H9 (cell line): Measurements from ENCODE around the gene YLPM1. TPM values are rescaled to one million over a fixed set of nuclear protein-coding genes. Genes with fewer than 3 reads are reported as not detected.

ENCODE experiments used
- DNase-seq: peaks from one replicate; pipeline ENCODE4 v3.0.0-alpha.2; 2017
- H2AFZ ChIP-seq: one replicate; pipeline ENCODE4 v1.6.1; 2013; ENCODE audit warnings: mild to moderate bottlenecking, low read length, control low read depth, moderate library complexity
- H2AK5ac ChIP-seq: 2 replicates; pipeline ENCODE4 v1.6.1; 2013; ENCODE audit warnings: low read length, control low read depth, mixed read lengths; ENCODE audit not compliant: insufficient read length
- H2BK120ac ChIP-seq: one replicate; pipeline ENCODE4 v1.6.1; 2013; ENCODE audit warnings: low read depth, mild to moderate bottlenecking, low read length, control low read depth, inconsistent platforms; ENCODE audit not compliant: poor library complexity, severe bottlenecking
- H2BK12ac ChIP-seq: 2 replicates; pipeline ENCODE4 v1.6.1; 2013; ENCODE audit warnings: low read length, control low read depth, mixed read lengths, low read depth; ENCODE audit not compliant: insufficient read length
- H2BK15ac ChIP-seq: 2 replicates; pipeline ENCODE4 v1.6.1; 2013; ENCODE audit warnings: low read depth, low read length, control low read depth
- H2BK20ac ChIP-seq: one replicate; pipeline ENCODE4 v1.6.1; 2013; ENCODE audit warnings: low read depth, mild to moderate bottlenecking, low read length, control low read depth, inconsistent platforms; ENCODE audit not compliant: poor library complexity, severe bottlenecking
- H2BK5ac ChIP-seq: 2 replicates; pipeline ENCODE4 v1.6.1; 2013; ENCODE audit warnings: low read length, control low read depth, mixed read lengths; ENCODE audit not compliant: insufficient read length
- H3K14ac ChIP-seq: 2 replicates; pipeline ENCODE4 v1.6.1; 2013; ENCODE audit warnings: low read length, control low read depth; ENCODE audit not compliant: insufficient read depth
- H3K18ac ChIP-seq: 2 replicates; pipeline ENCODE4 v1.6.1; 2013; ENCODE audit warnings: low read depth, mild to moderate bottlenecking, mixed read lengths, low read length, control low read depth; ENCODE audit not compliant: insufficient read length
- H3K23ac ChIP-seq: 2 replicates; pipeline ENCODE4 v1.6.1; 2013; ENCODE audit warnings: low read length, control low read depth, mixed read lengths, low read depth; ENCODE audit not compliant: insufficient read length
- H3K23me2 ChIP-seq: 2 replicates; pipeline ENCODE4 v1.6.1; 2013; ENCODE audit warnings: low read depth, mild to moderate bottlenecking, mixed read lengths, low read length, control low read depth; ENCODE audit not compliant: insufficient read length, poor library complexity, severe bottlenecking
- H3K27ac ChIP-seq: 2 replicates; pipeline ENCODE4 v1.5.1; 2013; ENCODE audit warnings: low read length, control low read depth, mixed read lengths, low read depth; ENCODE audit not compliant: insufficient read length
- H3K27me3 ChIP-seq: 2 replicates; pipeline ENCODE4 v1.6.1; 2013; ENCODE audit warnings: low read length, control low read depth, inconsistent platforms; ENCODE audit not compliant: insufficient read depth
- H3K4ac ChIP-seq: 2 replicates; pipeline ENCODE4 v1.6.1; 2013; ENCODE audit warnings: low read depth, mild to moderate bottlenecking, control low read depth, inconsistent platforms, low read length, moderate library complexity
- H3K4me1 ChIP-seq: 2 replicates; pipeline ENCODE4 v1.6.1; 2013; ENCODE audit warnings: low read length, control low read depth, inconsistent platforms; ENCODE audit not compliant: insufficient read depth
- H3K4me2 ChIP-seq: 2 replicates; pipeline ENCODE4 v1.6.1; 2013; ENCODE audit warnings: low read length, control low read depth, mixed read lengths; ENCODE audit not compliant: insufficient read length, insufficient read depth
- H3K56ac ChIP-seq: 2 replicates; pipeline ENCODE4 v1.6.1; 2013; ENCODE audit warnings: low read depth, mild to moderate bottlenecking, mixed read lengths, low read length, control low read depth; ENCODE audit not compliant: insufficient read length
- H3K79me1 ChIP-seq: 2 replicates; pipeline ENCODE4 v1.6.1; 2013; ENCODE audit warnings: low read depth, mild to moderate bottlenecking, moderate library complexity, low read length, control low read depth, inconsistent platforms; ENCODE audit not compliant: insufficient read depth, poor library complexity, severe bottlenecking
- H3K79me2 ChIP-seq: 2 replicates; pipeline ENCODE4 v1.6.1; 2013; ENCODE audit warnings: low read length, control low read depth, inconsistent platforms; ENCODE audit not compliant: insufficient read depth
- H3K9ac ChIP-seq: 2 replicates; pipeline ENCODE4 v1.6.1; 2013; ENCODE audit warnings: low read length, control low read depth, mixed read lengths; ENCODE audit not compliant: insufficient read length; ENCODE audit errors: extremely low read depth
- H3K9me3 ChIP-seq: one replicate; pipeline ENCODE4 v1.6.1; 2013; ENCODE audit warnings: low read depth, low read length, inconsistent platforms; ENCODE audit not compliant: control insufficient read depth
- H3T11ph ChIP-seq: one replicate; pipeline ENCODE4 v1.6.1; 2013; ENCODE audit warnings: mild to moderate bottlenecking, low read length, control low read depth, inconsistent platforms
- H4K20me1 ChIP-seq: one replicate; pipeline ENCODE4 v1.6.1; 2013; ENCODE audit not compliant: control insufficient read depth, insufficient read length, insufficient read depth
- H4K5ac ChIP-seq: 2 replicates; pipeline ENCODE4 v1.6.1; 2013; ENCODE audit warnings: low read depth, mild to moderate bottlenecking, mixed read lengths, low read length, control low read depth; ENCODE audit not compliant: insufficient read length
- H4K8ac ChIP-seq: replicated peaks from 2 replicates; pipeline ENCODE4 v1.6.1; 2013; ENCODE audit warnings: low read length, control low read depth, mixed read lengths, low read depth; ENCODE audit not compliant: insufficient read length
- H4K91ac ChIP-seq: 2 replicates; pipeline ENCODE4 v1.6.1; 2013; ENCODE audit warnings: low read depth, mild to moderate bottlenecking, moderate library complexity, mixed read lengths, low read length, control low read depth; ENCODE audit not compliant: insufficient read length
- H3K27ac Mint-ChIP-seq, 3 experiments: 2 replicates in 2 of 3; 3 replicates in 1 of 3; pipeline ENCODE4 v1.8.0; 2020 to 2021; ENCODE audit warnings: mixed read lengths in 3 of 3, mild to moderate bottlenecking in 1 of 3, moderate library complexity in 1 of 3
- H3K27me3 Mint-ChIP-seq: 2 replicates; pipeline ENCODE4 v1.8.0; 2021; ENCODE audit warnings: low read depth, mild to moderate bottlenecking, moderate library complexity, mixed read lengths
- H3K36me3 Mint-ChIP-seq, 3 experiments: 2 replicates in 2 of 3; 3 replicates in 1 of 3; pipeline ENCODE4 v1.8.0; 2020 to 2021; ENCODE audit warnings: low read depth in 3 of 3, mixed read lengths in 3 of 3; ENCODE audit not compliant: insufficient read depth in 1 of 3
- H3K4me1 Mint-ChIP-seq, 2 experiments: 2 replicates each; pipeline ENCODE4 v1.8.0; 2020; ENCODE audit warnings: mixed read lengths in 2 of 2
- H3K4me3 Mint-ChIP-seq, 2 experiments: 2 replicates in 1 of 2; 3 replicates in 1 of 2; pipeline ENCODE4 v1.8.0; 2020 to 2021; ENCODE audit warnings: mild to moderate bottlenecking in 2 of 2, mixed read lengths in 2 of 2, moderate library complexity in 1 of 2
- H3K9me3 Mint-ChIP-seq, 2 experiments: 2 replicates in 1 of 2; 3 replicates in 1 of 2; pipeline ENCODE4 v1.8.0; 2020; ENCODE audit warnings: mild to moderate bottlenecking in 2 of 2, mixed read lengths in 2 of 2, moderate library complexity in 1 of 2
- WGBS: extraction: QIAGEN DNeasy Blood & Tissue Kit; methylation state at CpG from one replicate; pipeline ENCODE4 v1.1.7; 2013; ENCODE audit warnings: missing lambda C conversion rate, low lambda C conversion rate, mixed read lengths; ENCODE audit not compliant: insufficient read length; ENCODE audit errors: extremely low coverage; 5-methylcytosine and 5-hydroxymethylcytosine counted together
- total RNA-seq: library from RNA; stranded (reverse); gene quantifications from 2 replicates; pipeline ENCODE4 v1.2.1, GENCODE V29; 2021
- TF ChIP-seq, protein P1 (sequence below): fragments of 200-600 bp; sonication (generic); conservative IDR thresholded peaks from 3 replicates; pipeline ENCODE4 v1.8.0; 2021; ENCODE audit warnings: antibody characterized with exemption, mild to moderate bottlenecking

The YLPM1 gene
- total RNA-seq, 1 experiment from 2014 or later, result 82.2 TPM

DNA sequence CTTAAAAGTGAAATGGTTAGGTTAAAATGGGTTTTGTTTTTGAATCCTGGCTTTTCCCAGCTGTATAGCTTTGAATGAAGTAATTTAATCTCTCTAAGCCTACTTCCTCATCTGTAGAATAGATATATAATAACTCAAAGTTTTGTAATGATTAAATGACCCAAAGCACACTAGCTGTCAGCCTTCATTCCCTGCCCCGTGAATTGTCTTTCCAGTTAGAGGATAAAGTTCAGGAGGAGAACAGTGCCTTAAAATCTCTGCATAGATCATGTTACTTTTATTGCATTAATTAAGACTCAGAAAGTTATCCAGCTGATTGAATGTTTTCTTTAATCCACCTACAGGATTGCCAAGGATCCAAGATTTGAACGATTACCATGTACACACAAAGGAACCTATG lies 30.7 kb upstream of the YLPM1 start:
- no CpG with 5 or more reads among the region's 2 CpGs for WGBS
- Histone ChIP-seq H3T11ph (no peak overlapping the region), H2AK5ac (no peak overlapping the region), H2BK120ac (no peak overlapping the region), H2BK15ac (no peak overlapping the region), H2BK20ac (no peak overlapping the region), H3K4me2 (no peak overlapping the region), H3K79me1 (no peaks in the 10 kb centered on the region), H3K79me2 (no peaks in the 10 kb centered on the region), H3K9me3 (no peaks in the 10 kb centered on the region), H4K91ac (no peak overlapping the region), H3K23me2 (no peaks in the 10 kb centered on the region), H3K9ac (no peak overlapping the region), H3K4me1 (no peaks in the 10 kb centered on the region), H2BK12ac (no peak overlapping the region), H3K56ac (no peak overlapping the region), H2AFZ (no peak overlapping the region), H3K27me3 (no peaks in the 10 kb centered on the region), H4K20me1 (no peaks in the 10 kb centered on the region), H2BK5ac (no peak overlapping the region), H3K27ac (no peak overlapping the region), H3K18ac (no peak overlapping the region), H4K8ac (no peak overlapping the region), H4K5ac (no peak overlapping the region), H3K4ac (no peak overlapping the region), H3K14ac (no peak overlapping the region), H3K23ac (no peak overlapping the region)
- Mint-ChIP-seq H3K36me3 (peaks cover 7 to 44% (median 38%) of the 10 kb centered on the region in 3 experiments; a peak in 5 of 7 replicates), H3K27ac (no peak overlapping the region), H3K4me3 (no peak overlapping the region), H3K4me1 (no peaks in the 10 kb centered on the region), H3K9me3 (no peaks in the 10 kb centered on the region), H3K27me3 (no peaks in the 10 kb centered on the region)
- TF ChIP-seq, protein P1, sequence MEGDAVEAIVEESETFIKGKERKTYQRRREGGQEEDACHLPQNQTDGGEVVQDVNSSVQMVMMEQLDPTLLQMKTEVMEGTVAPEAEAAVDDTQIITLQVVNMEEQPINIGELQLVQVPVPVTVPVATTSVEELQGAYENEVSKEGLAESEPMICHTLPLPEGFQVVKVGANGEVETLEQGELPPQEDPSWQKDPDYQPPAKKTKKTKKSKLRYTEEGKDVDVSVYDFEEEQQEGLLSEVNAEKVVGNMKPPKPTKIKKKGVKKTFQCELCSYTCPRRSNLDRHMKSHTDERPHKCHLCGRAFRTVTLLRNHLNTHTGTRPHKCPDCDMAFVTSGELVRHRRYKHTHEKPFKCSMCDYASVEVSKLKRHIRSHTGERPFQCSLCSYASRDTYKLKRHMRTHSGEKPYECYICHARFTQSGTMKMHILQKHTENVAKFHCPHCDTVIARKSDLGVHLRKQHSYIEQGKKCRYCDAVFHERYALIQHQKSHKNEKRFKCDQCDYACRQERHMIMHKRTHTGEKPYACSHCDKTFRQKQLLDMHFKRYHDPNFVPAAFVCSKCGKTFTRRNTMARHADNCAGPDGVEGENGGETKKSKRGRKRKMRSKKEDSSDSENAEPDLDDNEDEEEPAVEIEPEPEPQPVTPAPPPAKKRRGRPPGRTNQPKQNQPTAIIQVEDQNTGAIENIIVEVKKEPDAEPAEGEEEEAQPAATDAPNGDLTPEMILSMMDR, result no peak
- no peak for DNase-seq
